Kidney (tissue), 14 donors: Measurements from ENCODE around the gene SPEG. TPM values are rescaled to one million over a fixed set of nuclear protein-coding genes. Genes with fewer than 3 reads are reported as not detected.

ENCODE experiments used
- DNase-seq, 5 donors: peaks; one replicate each; pipeline ENCODE4 v3.0.0-alpha.2; 2013 to 2020
- FAIRE-seq: peaks from 2 replicates; lab custom pipeline; 2012; peaks lifted over from hg19 to GRCh38; lab: Jason Lieb, UNC
- H3K27ac ChIP-seq, 2 donors: one replicate each; pipeline ENCODE4 v1.7.0; 2013; ENCODE audit warnings: low read depth in 2 of 2, low read length in 2 of 2, inconsistent platforms in 1 of 2
- H3K27me3 ChIP-seq: one replicate; pipeline ENCODE4 v1.7.1; 2013; ENCODE audit warnings: low read length, inconsistent platforms; ENCODE audit not compliant: control insufficient read depth, insufficient read depth
- H3K36me3 ChIP-seq, 3 donors: one replicate each; pipeline versions ENCODE4 v1.7.0 to v1.7.1; 2013; ENCODE audit warnings: low read length in 3 of 3, control low read depth in 1 of 3, inconsistent platforms in 1 of 3; ENCODE audit not compliant: insufficient read depth in 3 of 3, control insufficient read depth in 2 of 3
- H3K4me1 ChIP-seq, 3 donors: one replicate each; pipeline versions ENCODE4 v1.7.0 to v1.7.1; 2013; ENCODE audit warnings: low read length in 3 of 3, inconsistent platforms in 1 of 3, low read depth in 1 of 3; ENCODE audit not compliant: control insufficient read depth in 2 of 3, insufficient read depth in 2 of 3
- H3K4me3 ChIP-seq, 3 donors: one replicate each; pipeline versions ENCODE4 v1.7.0 to v1.8.1; 2013; ENCODE audit warnings: low read length in 3 of 3, control low read depth in 1 of 3, inconsistent platforms in 1 of 3
- H3K9ac ChIP-seq, 3 donors: one replicate each; pipeline versions ENCODE4 v1.7.0 to v1.7.1; 2013; ENCODE audit warnings: low read length in 3 of 3, control low read depth in 1 of 3, inconsistent platforms in 1 of 3
- H3K9me3 ChIP-seq, 3 donors: one replicate each; pipeline versions ENCODE4 v1.7.0 to v1.7.1; 2013; ENCODE audit warnings: low read length in 3 of 3, control low read depth in 1 of 3, inconsistent platforms in 1 of 3; ENCODE audit not compliant: control insufficient read depth in 2 of 3, insufficient read depth in 1 of 3
- intact Hi-C: fragments of 100-400 bp; cut with DNase I; formaldehyde crosslinking; loops from one replicate; pipeline ENCODE4 v1.11.1; 2022
- polyA plus RNA-seq: library from polyadenylated mRNA; stranded (reverse); fragments of 350-450 nt; fragmentation: Illumina TruSeq; extraction: RNeasy Lipid Tissue Mini Kit (QIAGEN cat#74804); gene quantifications from one replicate; pipeline ENCODE4 v1.2.3, GENCODE V29; 2014; ENCODE audit warnings: low read depth, low replicate concordance; ENCODE audit not compliant: insufficient read depth
- total RNA-seq: library from RNA; stranded (reverse); fragmentation: NEBNext Ultra II Directional; extraction: Animal tissue kit (Norgen Biotek cat#: 25700); gene quantifications from one replicate; pipeline ENCODE4 v1.2.1, GENCODE V29; 2021
- TF ChIP-seq, protein P1 (sequence below): IDR thresholded peaks from 3 replicates; pipeline ENCODE4 v1.5.1; 2012; ENCODE audit warnings: mild to moderate bottlenecking, moderate library complexity, borderline replicate concordance; ENCODE audit not compliant: insufficient read depth; ENCODE audit errors: extremely low read depth
- donor health status: control.
- donor health status: control.
- donor health status: control.
- donor health status: control.
- donor health status: control.
- donor health status: DM: yes; HTN: yes; CAD: no.
- donor health status: Normal renal cell carcinoma (clear cell type).

The SPEG gene
- total and polyA plus RNA-seq, 2 donors from 2014 or later = 13.1 to 26.6 TPM

DNA sequence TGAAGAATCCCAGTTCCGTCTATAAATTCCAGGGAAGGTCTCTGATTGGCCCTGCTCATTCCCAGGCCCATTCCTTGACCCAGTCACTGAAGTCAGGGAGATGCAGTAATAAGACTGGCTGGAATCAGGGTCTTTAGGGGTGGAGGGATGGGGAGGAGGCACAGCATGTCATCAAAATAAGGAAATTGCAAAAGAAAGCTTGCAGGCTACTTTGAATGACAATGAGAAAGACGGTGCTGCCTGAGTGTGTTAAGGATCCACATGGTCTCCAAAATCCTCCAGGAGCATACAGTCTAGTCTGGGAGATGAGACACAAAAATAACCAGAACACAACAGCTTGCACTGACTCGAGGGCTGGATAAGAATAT lies 18.4 kb upstream of the SPEG start:
- DNase-seq (peak in 1 of 5 donors; percentile 24), FAIRE-seq (no peak)
- Histone ChIP-seq H3K27me3 (no peaks in the 10 kb centered on the region), H3K27ac (no peak overlapping the region), H3K36me3 (no peaks in the 10 kb centered on the region), H3K4me3 (no peak overlapping the region), H3K9me3 (peaks cover 0 to 2% (median 0%) of the 10 kb centered on the region in 3 donors), H3K9ac (no peak overlapping the region), H3K4me1 (no peaks in the 10 kb centered on the region)
- intact Hi-C loops = no loop called here
- TF ChIP-seq, protein P1, sequence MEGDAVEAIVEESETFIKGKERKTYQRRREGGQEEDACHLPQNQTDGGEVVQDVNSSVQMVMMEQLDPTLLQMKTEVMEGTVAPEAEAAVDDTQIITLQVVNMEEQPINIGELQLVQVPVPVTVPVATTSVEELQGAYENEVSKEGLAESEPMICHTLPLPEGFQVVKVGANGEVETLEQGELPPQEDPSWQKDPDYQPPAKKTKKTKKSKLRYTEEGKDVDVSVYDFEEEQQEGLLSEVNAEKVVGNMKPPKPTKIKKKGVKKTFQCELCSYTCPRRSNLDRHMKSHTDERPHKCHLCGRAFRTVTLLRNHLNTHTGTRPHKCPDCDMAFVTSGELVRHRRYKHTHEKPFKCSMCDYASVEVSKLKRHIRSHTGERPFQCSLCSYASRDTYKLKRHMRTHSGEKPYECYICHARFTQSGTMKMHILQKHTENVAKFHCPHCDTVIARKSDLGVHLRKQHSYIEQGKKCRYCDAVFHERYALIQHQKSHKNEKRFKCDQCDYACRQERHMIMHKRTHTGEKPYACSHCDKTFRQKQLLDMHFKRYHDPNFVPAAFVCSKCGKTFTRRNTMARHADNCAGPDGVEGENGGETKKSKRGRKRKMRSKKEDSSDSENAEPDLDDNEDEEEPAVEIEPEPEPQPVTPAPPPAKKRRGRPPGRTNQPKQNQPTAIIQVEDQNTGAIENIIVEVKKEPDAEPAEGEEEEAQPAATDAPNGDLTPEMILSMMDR = no peak

DNA sequence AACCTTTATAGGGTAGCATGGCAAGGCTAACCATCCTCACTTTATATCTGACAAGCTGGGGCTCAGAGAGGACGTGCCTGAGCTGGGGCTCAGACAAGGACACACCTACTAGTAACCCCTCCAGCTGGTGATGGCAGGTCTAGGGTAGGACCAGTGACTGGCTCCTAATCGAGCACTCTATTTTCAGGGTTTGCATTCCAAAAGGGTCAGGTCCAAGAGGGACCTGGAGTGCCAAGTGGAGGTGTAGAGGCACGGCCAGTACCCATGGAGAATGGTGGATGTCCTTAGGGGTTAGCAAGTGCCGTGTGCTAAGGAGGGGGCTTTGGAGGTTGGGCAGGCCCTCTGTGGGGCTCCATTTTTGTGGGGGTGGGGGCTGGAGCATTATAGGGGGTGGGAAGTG lies 17.7 kb upstream of the SPEG start:
- Histone ChIP-seq H3K4me3 (no peak overlapping the region), H3K9ac (no peak overlapping the region), H3K9me3 (peaks cover 0 to 2% (median 0%) of the 10 kb centered on the region in 3 donors), H3K36me3 (no peaks in the 10 kb centered on the region), H3K27ac (no peak overlapping the region), H3K4me1 (no peaks in the 10 kb centered on the region), H3K27me3 (no peaks in the 10 kb centered on the region)
- no peak for DNase-seq
- FAIRE-seq = no peak
- intact Hi-C loops = no loop called here
- TF ChIP-seq, protein P1 = no peak

DNA sequence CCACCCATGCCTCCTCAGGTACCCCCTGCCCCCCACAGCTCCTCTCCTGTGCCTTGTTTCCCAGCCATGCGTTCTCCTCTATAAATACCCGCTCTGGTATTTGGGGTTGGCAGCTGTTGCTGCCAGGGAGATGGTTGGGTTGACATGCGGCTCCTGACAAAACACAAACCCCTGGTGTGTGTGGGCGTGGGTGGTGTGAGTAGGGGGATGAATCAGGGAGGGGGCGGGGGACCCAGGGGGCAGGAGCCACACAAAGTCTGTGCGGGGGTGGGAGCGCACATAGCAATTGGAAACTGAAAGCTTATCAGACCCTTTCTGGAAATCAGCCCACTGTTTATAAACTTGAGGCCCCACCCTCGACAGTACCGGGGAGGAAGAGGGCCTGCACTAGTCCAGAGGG lies 17.3 kb upstream of the SPEG start:
- H3K4me3 ChIP-seq = no peak overlapping the region
- H3K4me1 ChIP-seq = no peaks in the 10 kb centered on the region
- H3K9me3 ChIP-seq = peaks cover 0 to 2% (median 0%) of the 10 kb centered on the region in 3 donors
- no peaks in the 10 kb centered on the region for H3K36me3 ChIP-seq
- peak in 1 of 5 donors; percentile 57 for DNase-seq
- no peaks in the 10 kb centered on the region for H3K27me3 ChIP-seq
- no peak overlapping the region for H3K9ac ChIP-seq
- H3K27ac ChIP-seq = no peak overlapping the region
- TF ChIP-seq, protein P1 = no peak
- FAIRE-seq = no peak
- intact Hi-C loops = no loop called here
